ENCODE data around the gene SRSF12. TPM values are rescaled to one million over a fixed set of nuclear protein-coding genes. Genes with fewer than 3 reads are reported as not detected.

Gene SRSF12
- total and polyA plus RNA-seq, 2 donors (not counting 3 experiments of a cell fraction or from before 2014, with no cell fraction given), result 0.07 to 0.18 TPM

DNA sequence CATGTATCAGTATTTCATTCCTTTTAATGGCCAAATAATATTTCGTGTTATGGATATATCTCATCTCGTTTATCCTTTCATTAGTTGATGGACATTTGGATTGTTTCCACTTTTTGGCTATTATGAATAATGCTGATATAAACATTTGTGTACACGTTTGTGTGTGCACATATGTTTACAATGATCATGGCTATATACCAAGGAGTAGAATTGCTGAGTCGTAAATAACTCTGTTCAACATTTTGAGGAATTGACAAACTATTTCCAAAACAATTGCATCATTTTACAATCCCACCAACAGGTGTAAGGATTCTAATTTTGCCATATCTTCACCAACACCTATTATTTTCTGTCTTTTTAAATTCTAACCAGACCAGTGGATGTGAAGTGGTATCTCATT, 63.7 kb downstream of the SRSF12 start:
- no peaks in the 10 kb centered on the region for H3K4me1 ChIP-seq (ENCODE audit: control insufficient read depth, extremely low read depth, insufficient read depth, low read length)
- CTCF ChIA-PET, result interaction anchor here (1.4 kb wide), 1 partner anchor 72 kb away, joined by 4 read pairs; no protein-coding TSS in a partner anchor
- no peak for TF ChIP-seq CTCF (IDR thresholded peaks at IDR 0.05; ENCODE audit: extremely low read depth in 1 of 2, insufficient read depth in 1 of 2, low read depth in 1 of 2, low read length in 2 of 2)
- TF ChIP-seq POLR2A (IDR thresholded peaks at IDR 0.05; ENCODE audit: low read depth, low read length), result no peak
- TF ChIP-seq MYC (IDR thresholded peaks at IDR 0.05; ENCODE audit: low read depth, low read length), result no peak
- no peak for TF ChIP-seq FOS (IDR thresholded peaks at IDR 0.05; ENCODE audit: borderline replicate concordance, insufficient read depth, low read length)
- TF ChIP-seq POLR2AphosphoS5 (IDR thresholded peaks at IDR 0.05; ENCODE audit: insufficient read depth, low read depth, low read length), result no peak
- TF ChIP-seq JUN (IDR thresholded peaks at IDR 0.05; ENCODE audit: borderline replicate concordance, insufficient read depth, insufficient read length, low read depth), result no peak
- TF ChIP-seq, protein P1, sequence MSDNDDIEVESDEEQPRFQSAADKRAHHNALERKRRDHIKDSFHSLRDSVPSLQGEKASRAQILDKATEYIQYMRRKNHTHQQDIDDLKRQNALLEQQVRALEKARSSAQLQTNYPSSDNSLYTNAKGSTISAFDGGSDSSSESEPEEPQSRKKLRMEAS (IDR thresholded peaks at IDR 0.05; ENCODE audit: insufficient read depth, insufficient read length), result no peak
- TF ChIP-seq EZH2 (IDR thresholded peaks at IDR 0.05; ENCODE audit: borderline replicate concordance, low read depth, low read length, severe bottlenecking), result no peak
- no peak for TF ChIP-seq GATA2 (IDR thresholded peaks at IDR 0.05; ENCODE audit: insufficient read depth, insufficient read length, low read depth, low read length)
- H3K9me3 ChIP-seq (replicated peaks; ENCODE audit: control insufficient read depth, insufficient read depth, low read length), result no peaks in the 10 kb centered on the region
- H2AFZ ChIP-seq (ENCODE audit: low read depth, low read length), result no peak overlapping the region
- POLR2A ChIA-PET, result no interaction called here
- no peak overlapping the region for H3K27ac ChIP-seq (ENCODE audit: insufficient read depth, low read depth, low read length)
- FAIRE-seq (no peak), DNase-seq (ENCODE audit: low read depth, low spot score) (no peak)
- H3K4me3 ChIP-seq (replicated peaks in 1 of 3; ENCODE audit: insufficient read depth in 1 of 3, low read depth in 1 of 3, low read length in 3 of 3), result no peak overlapping the region
- no peaks in the 10 kb centered on the region for H3K79me2 ChIP-seq (ENCODE audit: control insufficient read depth, insufficient read depth, low read length)
- BruUV-seq (replicated peaks), result no TSS peak
- dilution Hi-C loops (cut with MboI; ENCODE audit: extremely low pct_ligation_motif_present, low sequenced_read_pairs) (no loop called here), intact Hi-C loops (cut with micrococcal nuclease) (no loop called here)
- H3K9me1 ChIP-seq (replicated peaks; ENCODE audit: control insufficient read depth, extremely low read depth, insufficient read depth, low read length), result no peaks in the 10 kb centered on the region
- no peak overlapping the region for H3K4me2 ChIP-seq (ENCODE audit: insufficient read depth, low read length)
- H4K20me1 ChIP-seq (replicated peaks; ENCODE audit: control insufficient read depth, extremely low read depth, insufficient read depth, low read length), result no peaks in the 10 kb centered on the region
- no peak overlapping the region for H3K9ac ChIP-seq (replicated peaks; ENCODE audit: extremely low read depth, insufficient read depth, low read length)
- no peaks in the 10 kb centered on the region for H3K27me3 ChIP-seq (ENCODE audit: control insufficient read depth in 2 of 2, insufficient read depth in 2 of 2, low read length in 2 of 2)
- H3K36me3 ChIP-seq (ENCODE audit: control insufficient read depth in 2 of 2, extremely low read depth in 1 of 2, insufficient read depth in 2 of 2, low read length in 2 of 2), result no peaks in the 10 kb centered on the region

Measured in endothelial cell of umbilical vein (primary cell).